Measurements from ENCODE around the gene CBARP. TPM values are rescaled to one million over a fixed set of nuclear protein-coding genes. Genes with fewer than 3 reads are reported as not detected.
A peak's percentile ranks its signal among the peaks of the same experiment; 100 is the strongest.

Gene CBARP
- total RNA-seq, 1 donor from 2014 or later = 26.2 TPM

GRCh38 chr19:1270854-1271527 is 33.2 kb upstream of the CBARP start:
- Mint-ChIP-seq H3K36me3 (ENCODE audit: low read depth) (peaks cover 23% of the 10 kb centered on the region), H3K4me1 (peaks cover 62% of the 10 kb centered on the region), H3K9me3 (no peaks in the 10 kb centered on the region), H3K27me3 (ENCODE audit: low read depth) (peaks cover 28% of the 10 kb centered on the region), H3K4me3 (peak overlapping the region; percentile 91), H3K27ac (ENCODE audit: unreplicated experiment) (peak overlapping the region; percentile 43)
- TF ChIP-seq, protein P1, sequence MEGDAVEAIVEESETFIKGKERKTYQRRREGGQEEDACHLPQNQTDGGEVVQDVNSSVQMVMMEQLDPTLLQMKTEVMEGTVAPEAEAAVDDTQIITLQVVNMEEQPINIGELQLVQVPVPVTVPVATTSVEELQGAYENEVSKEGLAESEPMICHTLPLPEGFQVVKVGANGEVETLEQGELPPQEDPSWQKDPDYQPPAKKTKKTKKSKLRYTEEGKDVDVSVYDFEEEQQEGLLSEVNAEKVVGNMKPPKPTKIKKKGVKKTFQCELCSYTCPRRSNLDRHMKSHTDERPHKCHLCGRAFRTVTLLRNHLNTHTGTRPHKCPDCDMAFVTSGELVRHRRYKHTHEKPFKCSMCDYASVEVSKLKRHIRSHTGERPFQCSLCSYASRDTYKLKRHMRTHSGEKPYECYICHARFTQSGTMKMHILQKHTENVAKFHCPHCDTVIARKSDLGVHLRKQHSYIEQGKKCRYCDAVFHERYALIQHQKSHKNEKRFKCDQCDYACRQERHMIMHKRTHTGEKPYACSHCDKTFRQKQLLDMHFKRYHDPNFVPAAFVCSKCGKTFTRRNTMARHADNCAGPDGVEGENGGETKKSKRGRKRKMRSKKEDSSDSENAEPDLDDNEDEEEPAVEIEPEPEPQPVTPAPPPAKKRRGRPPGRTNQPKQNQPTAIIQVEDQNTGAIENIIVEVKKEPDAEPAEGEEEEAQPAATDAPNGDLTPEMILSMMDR (conservative IDR thresholded peaks at IDR 0.05) = no peak
- no peak for DNase-seq (ENCODE audit: low read depth, low spot score)

DNA sequence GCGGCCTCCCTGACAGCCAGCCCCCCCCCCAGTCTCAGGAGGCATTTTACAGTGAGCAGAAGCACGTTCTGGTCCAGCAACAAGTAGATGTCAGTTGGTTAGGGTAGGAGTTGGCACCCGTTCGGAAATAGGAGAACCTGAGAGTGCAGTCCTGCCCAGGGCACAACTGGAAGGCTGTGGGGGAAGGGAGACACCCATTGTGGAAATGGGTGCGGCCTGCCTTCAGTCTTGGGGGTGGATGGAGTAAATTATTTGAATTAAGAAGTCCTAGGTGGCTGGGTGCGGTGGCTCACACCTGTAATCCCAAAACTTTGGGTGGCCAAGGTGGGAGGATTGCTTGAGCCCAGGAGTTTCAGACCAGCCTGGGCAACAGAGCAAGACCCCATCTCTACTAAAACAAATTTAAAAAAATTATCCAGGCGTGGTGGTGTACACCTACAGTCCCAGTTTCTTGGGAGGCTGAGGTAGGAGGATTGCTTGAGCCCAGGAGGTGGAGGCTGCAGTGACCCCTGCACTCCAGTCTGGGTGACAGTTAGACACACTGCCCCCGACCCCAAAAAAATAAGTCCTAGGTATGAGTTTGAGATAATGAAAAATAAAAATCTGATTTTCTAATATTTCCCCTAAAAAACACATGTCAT is 32.5 kb upstream of the CBARP start:
- peaks cover 67% of the 10 kb centered on the region for H3K4me1 Mint-ChIP-seq
- TF ChIP-seq, protein P1 (conservative IDR thresholded peaks at IDR 0.05) = no peak
- peak overlapping the region; percentile 91 for H3K4me3 Mint-ChIP-seq
- H3K36me3 Mint-ChIP-seq (ENCODE audit: low read depth) = peaks cover 23% of the 10 kb centered on the region
- DNase-seq (ENCODE audit: low read depth, low spot score) = no peak
- H3K9me3 Mint-ChIP-seq = no peaks in the 10 kb centered on the region
- H3K27me3 Mint-ChIP-seq (ENCODE audit: low read depth) = peaks cover 27% of the 10 kb centered on the region
- peak overlapping the region; percentile 98 for H3K27ac Mint-ChIP-seq (ENCODE audit: unreplicated experiment)

- peaks cover 23% of the 10 kb centered on the region for H3K36me3 Mint-ChIP-seq (ENCODE audit: low read depth)
- DNase-seq (ENCODE audit: low read depth, low spot score) = peak; percentile 82
- H3K4me3 Mint-ChIP-seq = peak overlapping the region; percentile 91
- peak overlapping the region; percentile 98 for H3K27ac Mint-ChIP-seq (ENCODE audit: unreplicated experiment)
- peaks cover 73% of the 10 kb centered on the region for H3K4me1 Mint-ChIP-seq
- peaks cover 31% of the 10 kb centered on the region for H3K27me3 Mint-ChIP-seq (ENCODE audit: low read depth)
- TF ChIP-seq, protein P1 (conservative IDR thresholded peaks at IDR 0.05) = no peak
- H3K9me3 Mint-ChIP-seq = no peaks in the 10 kb centered on the region
Measured at GRCh38 chr19:1269478-1270212, 31.8 kb upstream of the CBARP start.

- TF ChIP-seq, protein P1 (conservative IDR thresholded peaks at IDR 0.05) = no peak
- peak; percentile 99 for DNase-seq (ENCODE audit: low read depth, low spot score)
- Mint-ChIP-seq H3K4me3 (peak within 1 kb of the TSS; percentile 91), H3K27me3 (ENCODE audit: low read depth) (peaks cover 32% of the 10 kb centered on the region), H3K4me1 (peaks cover 76% of the 10 kb centered on the region), H3K36me3 (ENCODE audit: low read depth) (peaks cover 23% of the 10 kb centered on the region), H3K9me3 (no peaks in the 10 kb centered on the region), H3K27ac (ENCODE audit: unreplicated experiment) (peak within 1 kb of the TSS; percentile 98)
Measured at GRCh38 chr19:1269065-1269477, 31.3 kb upstream of the CBARP start, which contains the start of gene CIRBP. Gene CIRBP, plus strand, starts transcription at chr19:1269332. Its CDS starts 1,602 bp downstream, at chr19:1270934.

DNA sequence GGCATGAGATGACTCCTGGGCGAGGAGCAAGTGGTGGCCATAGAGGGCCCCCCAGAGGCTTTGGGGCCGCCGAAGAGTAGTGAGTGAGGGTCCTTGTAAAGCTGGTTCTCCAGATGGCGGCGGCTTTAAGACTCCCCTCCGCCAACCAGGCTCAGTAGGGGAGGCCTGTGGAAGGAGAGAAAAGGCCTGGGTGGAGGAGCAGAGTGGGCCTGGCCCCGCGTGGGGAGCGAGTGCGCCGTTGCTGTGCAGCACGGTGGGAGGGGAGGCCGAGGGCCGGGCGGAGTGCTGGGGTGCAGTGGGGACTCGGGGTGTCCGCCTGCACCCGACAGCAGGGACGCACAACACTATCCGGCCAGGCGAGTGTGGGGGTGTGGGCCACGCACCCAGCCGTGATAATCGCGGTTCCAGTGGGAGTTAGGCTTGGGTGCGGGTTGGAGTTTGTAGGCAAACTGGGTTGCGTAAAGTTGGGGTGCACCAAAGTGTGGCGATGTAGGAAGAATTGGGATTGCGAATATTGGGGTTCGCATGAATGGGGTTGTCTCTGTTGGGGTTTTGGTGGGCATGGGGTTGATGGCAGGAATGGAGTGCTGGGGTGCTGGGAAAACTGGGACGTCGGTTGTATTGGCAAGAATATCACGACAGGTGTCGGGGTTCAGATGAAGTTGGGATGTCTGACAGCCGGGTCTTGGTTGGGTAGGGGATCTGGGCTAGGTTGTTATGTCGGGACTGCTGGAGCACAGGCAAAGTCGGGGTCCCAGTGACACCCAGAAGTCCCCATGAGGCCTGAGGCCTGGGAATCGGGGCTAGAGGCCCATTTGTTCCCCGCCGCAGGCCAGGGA is 30.6 kb upstream of the CBARP start:
- TF ChIP-seq, protein P1 (conservative IDR thresholded peaks at IDR 0.05) = no peak
- peak overlapping the region; percentile 89 for H3K4me3 Mint-ChIP-seq
- peak overlapping the region; percentile 67 for H3K27ac Mint-ChIP-seq (ENCODE audit: unreplicated experiment)
- no peaks in the 10 kb centered on the region for H3K9me3 Mint-ChIP-seq
- H3K27me3 Mint-ChIP-seq (ENCODE audit: low read depth) = peaks cover 26% of the 10 kb centered on the region
- DNase-seq (ENCODE audit: low read depth, low spot score) = no peak
- H3K4me1 Mint-ChIP-seq = peaks cover 72% of the 10 kb centered on the region
- H3K36me3 Mint-ChIP-seq (ENCODE audit: low read depth) = peaks cover 17% of the 10 kb centered on the region
